Activated CD4-positive, alpha-beta T cell treated with anti-CD3 and anti-CD28 coated beads for 48 hours (primary cell): Measurements from ENCODE around the gene PPP2R1A.
"Not testable (repeated sequence)": the region's sequence is repeated elsewhere in the genome, so short reads cannot be mapped to it uniquely, and the experiment has no call there.

Experiments used
- DNase-seq: peaks from one replicate; pipeline ENCODE4 v3.0.0-alpha.2; 2020

Gene PPP2R1A

DNA sequence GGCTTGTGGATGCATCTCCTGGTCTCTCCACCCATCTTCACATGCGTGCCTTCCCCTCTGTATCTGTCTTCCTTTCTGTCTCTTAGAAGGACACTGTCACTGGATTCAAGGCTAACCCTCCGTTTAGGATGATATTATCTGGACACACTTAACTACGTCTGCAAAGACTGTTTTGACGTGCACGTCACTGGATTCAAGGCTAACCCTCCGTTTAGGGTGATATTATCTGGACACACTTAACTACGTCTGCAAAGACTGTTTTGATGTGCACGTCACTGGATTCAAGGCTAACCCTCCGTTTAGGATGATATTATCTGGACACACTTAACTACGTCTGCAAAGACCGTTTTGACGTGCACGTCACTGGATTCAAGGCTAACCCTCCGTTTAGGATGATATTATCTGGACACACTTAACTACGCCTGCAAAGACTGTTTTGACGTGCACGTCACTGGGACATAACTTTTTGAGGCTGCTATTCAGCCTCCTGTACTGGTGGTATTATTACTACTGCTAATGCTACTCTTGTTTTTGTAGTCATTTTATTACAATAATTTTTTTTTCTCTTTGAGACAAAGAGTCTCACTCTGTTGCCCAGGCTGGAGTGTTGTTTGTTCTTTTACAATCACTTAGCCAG, 11.0 kb downstream of the PPP2R1A start:
- not testable (repeated sequence) for DNase-seq

DNA sequence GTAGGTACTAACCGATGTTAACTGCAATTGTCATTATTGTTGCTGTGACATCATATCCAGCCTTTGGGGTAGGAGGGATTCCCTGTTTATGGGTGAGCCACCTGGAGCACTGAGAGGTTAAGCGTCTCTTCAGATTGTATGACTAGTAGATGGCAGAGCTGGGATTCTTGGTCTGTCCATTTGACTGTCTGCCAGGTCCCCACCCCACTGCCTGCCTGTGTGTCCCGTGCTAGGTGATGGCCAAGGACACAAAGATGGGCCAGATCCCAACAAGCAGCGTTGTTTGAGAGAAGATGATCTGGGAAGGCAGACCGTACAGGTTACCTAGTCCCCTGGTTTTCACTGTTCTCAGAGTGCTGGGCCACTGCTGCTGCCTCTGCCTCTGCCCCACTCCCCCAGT, 16.6 kb downstream of the PPP2R1A start:
- no peak for DNase-seq

DNA sequence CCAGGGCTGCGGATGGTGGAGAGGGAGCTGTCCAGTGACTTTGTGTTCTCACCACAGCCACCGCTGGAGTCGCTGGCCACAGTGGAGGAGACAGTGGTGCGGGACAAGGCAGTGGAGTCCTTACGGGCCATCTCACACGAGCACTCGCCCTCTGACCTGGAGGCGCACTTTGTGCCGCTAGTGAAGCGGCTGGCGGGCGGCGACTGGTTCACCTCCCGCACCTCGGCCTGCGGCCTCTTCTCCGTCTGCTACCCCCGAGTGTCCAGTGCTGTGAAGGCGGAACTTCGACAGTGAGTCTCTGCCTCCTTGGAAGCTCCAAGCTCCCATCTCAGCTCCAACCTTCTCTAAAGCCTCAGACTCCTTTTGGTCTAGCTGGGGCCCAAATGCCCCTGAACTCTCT, 21.4 kb downstream of the PPP2R1A start:
- DNase-seq = no peak

DNA sequence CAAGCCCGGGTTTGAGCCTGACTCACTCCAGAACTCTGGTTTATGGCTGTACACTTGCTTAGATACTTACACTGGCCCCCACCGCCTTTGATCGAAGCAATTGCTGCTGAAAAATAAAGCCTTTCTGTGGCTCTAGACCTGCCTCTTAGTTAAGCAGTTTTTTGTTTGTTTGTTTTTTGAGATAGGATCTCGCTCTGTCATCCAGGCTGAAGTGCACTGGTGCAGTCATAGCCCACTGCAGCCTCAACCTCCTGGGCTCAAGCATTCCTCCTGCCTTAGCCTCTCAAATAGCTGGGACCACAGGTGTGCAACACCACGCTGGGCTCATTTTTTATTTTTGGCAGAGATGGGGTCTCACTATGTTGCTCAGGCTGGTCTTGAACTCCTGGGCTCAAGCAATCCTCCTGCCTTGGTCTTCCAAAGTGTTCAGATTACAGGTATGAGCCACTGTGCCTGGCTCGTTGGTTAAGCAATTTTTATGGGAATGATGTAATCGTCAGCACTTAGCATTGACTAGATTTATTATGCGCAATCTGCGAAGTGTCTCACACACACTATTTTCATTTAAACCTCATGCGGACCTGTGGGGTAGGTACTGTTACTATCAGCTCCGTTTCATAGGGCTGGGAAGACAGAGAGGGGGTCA, 22.2 kb downstream of the PPP2R1A start:
- no peak for DNase-seq

DNA sequence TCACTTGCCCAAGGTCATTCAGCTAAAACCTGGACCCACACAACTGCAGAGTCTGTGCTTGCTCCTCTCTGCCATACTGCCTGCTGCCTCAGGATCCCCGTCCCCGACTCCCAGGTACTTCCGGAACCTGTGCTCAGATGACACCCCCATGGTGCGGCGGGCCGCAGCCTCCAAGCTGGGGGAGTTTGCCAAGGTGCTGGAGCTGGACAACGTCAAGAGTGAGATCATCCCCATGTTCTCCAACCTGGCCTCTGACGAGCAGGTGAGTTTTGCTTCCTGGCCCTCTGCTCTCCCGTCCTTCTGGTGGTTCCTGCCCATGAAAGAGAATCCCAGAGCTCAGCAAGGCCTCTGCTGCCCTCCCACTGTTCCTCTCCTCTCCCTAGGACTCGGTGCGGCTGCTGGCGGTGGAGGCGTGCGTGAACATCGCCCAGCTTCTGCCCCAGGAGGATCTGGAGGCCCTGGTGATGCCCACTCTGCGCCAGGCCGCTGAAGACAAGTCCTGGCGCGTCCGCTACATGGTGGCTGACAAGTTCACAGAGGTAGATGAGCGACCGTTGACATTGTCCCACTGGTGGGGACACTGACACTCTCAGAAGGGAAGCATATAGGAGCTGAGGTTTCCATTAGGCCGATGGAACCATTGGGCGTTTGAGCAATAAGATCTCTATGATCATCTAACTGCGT, 22.9 kb downstream of the PPP2R1A start:
- no peak for DNase-seq

DNA sequence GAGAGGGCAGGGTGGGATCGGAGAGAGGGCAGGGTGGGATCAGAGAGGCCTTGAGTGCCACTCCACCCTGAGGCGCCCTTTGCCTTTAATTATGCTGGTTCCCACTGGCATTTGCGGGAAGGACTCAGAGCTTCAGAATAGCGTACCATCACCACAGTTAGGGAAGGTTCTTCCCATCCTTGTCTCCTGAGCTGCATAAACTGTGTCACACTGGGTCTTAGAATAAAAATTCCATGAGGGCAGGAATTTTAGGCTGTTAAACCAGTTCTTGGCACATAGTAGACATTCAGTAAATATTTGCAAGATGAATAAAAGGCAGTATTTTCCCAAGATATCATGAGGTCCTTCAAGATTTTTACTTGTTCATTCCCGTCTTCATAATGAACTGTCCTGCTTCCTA, 24.4 kb downstream of the PPP2R1A start:
- DNase-seq = no peak

DNA sequence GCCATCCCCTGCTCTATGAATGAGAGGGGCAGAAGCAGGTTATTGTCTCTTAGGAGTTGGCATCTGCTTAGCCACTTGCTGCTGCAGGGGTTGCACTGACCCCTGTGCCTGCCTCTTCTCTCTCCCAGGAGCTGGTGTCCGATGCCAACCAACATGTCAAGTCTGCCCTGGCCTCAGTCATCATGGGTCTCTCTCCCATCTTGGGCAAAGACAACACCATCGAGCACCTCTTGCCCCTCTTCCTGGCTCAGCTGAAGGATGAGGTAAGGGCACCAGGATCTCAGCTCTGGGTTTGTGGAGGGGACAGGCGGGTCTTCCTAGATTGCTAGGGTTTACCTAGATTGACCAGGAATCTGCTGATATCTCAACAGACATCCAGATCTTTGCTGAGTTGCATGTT, 26.5 kb downstream of the PPP2R1A start:
- no peak for DNase-seq

DNA sequence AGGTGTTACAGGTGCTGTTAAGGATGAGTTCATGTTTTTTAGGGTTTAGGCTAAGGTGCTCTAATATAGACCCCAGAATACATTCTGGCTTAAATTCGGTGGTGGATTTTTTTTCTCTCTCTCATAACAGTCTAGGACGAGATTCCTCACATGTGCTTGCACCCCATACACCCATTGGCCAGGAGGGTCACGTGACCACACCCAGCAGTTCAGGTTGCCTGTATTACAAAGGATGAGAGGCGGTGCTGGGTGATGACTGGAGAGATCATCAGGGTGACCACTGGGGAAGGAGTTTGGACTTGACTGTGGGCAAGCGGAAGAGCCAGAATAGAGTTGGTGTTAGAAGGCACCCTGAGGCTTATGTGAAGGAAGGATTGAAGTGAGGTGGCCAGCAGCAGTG, 27.7 kb downstream of the PPP2R1A start:
- DNase-seq = no peak

DNA sequence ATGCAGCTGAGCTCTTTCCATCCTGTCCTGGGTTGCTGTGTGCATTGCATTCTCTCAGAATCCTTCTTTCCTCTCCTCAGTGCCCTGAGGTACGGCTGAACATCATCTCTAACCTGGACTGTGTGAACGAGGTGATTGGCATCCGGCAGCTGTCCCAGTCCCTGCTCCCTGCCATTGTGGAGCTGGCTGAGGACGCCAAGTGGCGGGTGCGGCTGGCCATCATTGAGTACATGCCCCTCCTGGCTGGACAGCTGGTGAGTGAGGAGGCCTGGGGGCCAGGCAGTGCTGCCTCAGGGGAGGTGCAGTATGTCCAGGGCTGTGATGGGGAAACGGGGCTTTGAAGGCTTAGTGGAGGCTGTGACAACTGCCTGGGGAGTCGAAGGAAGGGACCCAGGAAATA, 29.8 kb downstream of the PPP2R1A start:
- DNase-seq = no peak

DNA sequence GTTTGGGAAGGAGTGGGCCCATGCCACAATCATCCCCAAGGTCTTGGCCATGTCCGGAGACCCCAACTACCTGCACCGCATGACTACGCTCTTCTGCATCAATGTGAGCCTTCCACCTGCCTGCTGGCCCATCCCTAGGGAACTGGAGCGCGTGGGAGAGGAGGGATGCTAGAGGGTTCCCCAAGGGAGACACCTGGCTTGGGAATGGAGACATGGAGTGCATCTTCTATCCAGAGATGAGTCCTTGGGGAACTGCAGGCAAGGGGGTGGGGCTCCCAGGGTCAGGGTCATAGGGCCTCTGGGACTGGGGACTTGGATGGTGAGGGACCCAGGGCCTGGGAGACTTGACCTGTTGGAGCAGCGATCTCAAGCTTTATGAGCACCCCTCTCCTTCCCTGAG, 31.2 kb downstream of the PPP2R1A start:
- no peak for DNase-seq

DNA sequence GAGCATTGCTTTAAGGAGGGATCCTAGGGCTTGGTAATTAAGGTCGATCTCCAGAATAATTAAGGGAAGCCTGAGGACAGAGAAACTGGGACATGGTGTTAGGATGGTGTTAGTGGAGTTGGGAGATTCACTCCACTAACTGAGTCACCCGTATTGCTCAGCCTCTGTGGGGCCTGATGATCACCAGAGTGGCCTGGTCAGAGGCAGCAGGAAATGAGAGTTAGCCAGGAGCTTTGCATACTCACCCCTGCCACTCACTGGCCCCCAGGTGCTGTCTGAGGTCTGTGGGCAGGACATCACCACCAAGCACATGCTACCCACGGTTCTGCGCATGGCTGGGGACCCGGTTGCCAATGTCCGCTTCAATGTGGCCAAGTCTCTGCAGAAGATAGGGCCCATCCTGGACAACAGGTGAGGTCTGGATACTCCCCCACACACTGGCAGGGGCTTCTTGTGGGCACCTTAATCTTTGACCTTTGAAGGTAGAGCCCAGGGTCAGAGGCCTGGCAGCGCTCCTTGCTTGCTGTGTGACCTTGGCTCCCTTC, 32.1 kb downstream of the PPP2R1A start:
- DNase-seq = no peak

DNA sequence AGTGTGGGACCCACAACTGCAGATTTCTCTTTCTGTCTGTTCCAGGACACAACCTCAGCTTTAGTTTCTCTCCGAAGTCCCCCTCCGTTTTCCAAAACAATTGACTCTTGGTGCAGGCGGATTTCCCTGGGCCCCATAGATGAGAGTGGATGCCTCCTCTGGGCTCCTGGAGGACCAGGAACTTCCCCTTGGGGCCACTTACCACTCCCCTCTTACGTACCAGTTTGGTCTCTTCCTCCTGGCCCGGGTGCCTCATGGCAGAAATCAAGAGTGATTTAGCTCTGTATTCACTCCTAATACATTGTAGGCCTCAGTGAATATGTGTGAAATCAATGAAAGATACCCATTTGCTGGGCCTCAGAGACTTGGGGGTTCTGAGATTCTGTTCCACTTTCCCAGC, 34.4 kb downstream of the PPP2R1A start:
- no peak for DNase-seq

DNA sequence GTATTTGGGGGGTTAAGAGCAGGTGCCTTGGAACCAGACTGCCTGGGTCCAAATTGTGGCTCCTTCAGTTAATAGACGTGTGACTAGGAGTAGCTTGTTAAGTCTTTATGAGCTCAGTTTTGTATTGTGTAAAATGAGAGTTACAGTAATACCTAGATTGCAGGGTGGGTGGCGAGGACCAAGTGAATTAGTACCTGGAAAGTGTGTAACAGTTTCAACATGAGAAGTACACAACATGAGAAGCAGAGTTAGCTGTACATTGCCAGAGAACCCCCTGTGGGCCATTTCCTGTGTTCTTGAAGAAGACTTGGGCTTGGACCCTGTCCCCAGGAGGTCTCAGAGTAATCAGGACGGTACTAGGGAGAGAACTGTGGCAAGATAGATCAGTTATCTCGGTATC, 36.8 kb downstream of the PPP2R1A start:
- peak; percentile 51 for DNase-seq

DNA sequence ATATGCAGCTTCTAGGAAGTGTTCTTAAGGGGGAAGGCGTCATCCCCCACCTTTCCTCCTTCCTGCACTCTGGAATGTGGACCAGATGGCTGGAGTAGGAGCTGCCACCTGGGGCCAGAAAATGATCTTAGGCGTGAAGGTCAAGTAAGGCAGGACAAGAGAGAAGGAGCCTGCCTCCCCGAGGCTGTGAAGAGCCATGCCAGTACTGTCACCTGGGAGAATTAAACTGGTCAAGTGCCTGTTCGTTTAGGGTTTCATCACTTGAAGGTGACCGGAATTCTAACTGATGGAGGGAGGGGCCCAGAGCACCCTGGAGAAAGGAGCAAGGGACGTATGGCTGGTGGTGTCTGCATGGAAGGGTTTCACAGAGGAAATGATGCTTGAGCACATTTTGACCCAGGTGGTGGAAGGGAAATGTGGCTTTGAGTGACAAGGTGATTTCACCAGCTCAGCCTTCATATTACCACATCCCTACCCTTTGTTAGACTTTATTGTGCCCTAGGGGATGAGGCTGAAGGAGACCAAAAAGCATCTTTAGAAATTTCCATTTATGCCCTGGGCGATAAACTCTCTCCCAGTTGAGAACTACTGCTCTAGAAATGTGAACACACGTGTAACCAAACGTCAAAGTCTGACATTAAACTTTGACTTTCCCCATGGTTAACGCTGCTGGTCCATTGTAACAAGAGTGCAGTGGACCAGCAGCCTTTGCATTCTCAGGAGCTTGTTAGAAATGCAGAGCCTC, 37.5 kb downstream of the PPP2R1A start:
- DNase-seq = no peak

DNA sequence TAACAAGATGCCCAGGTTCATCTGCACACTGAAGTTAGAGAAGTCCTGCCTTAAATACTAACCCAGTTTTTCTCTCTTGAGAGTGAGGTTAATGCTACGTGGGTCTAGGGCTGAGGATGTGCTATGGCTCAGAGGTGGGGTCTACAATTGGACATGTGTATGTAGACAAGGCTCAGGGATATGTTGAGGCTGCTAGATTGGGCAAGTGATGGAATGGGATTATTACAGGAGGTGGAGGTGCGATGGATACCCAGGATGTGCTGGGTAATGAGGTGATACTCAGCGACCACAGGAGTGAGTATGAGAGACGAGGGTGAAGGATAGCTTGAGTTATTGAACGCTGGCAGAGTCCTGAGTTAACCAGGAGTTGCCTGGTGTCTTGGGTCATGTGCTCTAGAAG, 38.1 kb downstream of the PPP2R1A start:
- DNase-seq = no peak

DNA sequence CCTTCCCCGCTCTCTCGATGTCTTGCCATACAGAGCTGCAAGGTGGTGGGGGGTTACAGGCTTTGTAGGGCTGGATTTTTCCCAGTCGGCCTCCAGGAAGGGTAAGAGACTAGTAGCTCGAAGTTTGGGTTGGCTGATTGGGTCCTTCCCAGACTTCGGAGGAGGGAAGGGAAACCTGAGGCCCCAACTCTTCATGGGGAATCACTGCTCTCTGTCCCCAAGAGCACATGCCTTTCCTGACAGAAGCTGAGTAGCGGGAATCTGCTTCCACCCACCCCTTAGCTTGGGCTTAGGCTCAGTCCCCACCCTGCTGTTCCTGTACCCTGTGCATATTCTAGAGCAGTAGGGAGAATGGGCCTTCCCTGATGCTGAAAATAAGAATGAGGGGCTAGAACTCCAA, 39.7 kb downstream of the PPP2R1A start:
- DNase-seq = no peak

DNA sequence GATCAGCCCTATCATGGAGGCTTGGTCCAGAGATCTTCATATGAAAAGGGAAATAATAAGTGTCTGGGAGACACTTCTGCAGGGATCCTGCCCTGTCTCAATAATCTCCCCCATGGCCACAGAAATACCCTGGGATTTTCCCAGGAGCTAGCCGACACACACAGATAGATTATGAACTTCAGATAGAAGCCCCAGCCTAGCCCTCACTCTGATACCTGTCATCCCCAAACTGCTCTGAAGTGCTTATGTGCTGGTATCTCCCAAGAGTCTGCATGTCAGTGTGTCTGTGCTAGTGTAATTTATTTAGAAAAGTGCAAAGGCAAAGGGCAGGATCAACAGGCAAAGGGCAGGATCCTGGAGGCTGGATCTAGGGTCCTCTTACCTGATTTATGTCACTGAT, 40.8 kb downstream of the PPP2R1A start:
- DNase-seq = no peak

DNA sequence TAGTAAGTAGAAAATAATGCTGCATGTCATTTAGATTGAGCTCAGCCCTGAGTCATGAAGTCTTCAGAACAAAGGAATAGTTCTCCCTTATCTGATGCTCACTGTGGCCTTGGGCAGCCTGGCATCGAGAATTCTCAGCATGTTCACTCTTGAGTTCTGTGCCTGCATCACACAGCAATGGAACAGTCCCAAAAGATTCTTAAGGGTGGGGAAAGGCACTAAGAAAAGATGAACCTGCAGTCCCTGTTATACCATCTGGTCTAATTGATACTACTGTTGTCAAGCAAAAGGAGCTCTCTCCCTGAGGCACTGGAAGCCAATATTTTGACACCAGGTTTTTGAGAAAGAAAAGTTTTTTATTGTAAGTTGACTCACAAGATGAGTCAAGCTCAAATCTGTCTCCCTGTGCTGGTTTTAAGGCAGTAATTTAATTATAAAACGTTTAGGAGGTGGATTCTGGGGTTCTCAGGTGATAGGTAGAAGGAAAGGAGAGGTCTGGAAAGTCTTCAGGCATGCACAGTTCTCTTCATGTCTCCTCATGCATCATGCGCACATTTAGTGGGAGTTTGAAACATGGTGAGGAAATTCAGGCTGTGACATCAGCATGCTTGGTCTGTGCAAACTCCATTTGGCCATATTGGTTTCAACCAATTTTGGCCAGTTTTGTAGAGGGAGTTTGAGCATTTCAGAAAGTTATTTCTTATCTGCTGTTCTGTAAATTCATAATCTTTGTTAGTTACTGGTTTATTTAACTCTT, 41.5 kb downstream of the PPP2R1A start:
- no peak for DNase-seq

DNA sequence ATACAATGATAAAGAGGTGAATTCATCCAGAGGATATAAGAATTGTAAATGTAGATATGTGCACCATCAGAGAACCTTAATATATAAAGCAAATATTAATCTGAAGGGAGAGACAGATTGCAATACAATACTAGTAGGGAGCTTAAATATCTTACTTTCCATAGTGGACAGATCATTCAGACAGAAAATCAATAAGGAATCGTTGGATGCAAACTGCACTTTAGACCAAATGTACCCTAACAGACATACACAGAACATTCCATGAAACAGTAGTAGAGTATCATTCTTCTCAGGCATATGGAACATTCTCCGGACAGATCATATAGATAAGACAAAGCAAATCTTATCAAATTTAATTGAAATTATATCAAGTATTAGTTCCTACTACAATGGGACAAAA, 44.6 kb downstream of the PPP2R1A start:
- DNase-seq = no peak

DNA sequence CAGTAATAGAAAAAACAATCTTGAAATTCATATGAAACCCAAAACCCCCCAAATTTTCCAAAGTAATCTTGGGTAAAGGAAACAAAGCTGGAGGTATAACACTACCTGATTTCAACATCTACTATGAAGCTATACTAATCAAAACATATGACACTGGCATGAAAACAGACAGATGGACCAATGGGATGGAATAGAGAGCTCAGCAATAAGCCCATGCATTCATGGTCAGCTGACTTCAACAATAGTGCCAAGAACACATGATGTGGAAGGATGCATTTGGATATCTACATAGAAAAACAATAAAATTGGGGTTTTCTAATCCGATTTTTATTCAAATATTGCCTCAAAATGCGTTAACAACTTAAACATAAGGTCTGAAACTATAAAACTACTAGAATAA, 47.3 kb downstream of the PPP2R1A start:
- no peak for DNase-seq

DNA sequence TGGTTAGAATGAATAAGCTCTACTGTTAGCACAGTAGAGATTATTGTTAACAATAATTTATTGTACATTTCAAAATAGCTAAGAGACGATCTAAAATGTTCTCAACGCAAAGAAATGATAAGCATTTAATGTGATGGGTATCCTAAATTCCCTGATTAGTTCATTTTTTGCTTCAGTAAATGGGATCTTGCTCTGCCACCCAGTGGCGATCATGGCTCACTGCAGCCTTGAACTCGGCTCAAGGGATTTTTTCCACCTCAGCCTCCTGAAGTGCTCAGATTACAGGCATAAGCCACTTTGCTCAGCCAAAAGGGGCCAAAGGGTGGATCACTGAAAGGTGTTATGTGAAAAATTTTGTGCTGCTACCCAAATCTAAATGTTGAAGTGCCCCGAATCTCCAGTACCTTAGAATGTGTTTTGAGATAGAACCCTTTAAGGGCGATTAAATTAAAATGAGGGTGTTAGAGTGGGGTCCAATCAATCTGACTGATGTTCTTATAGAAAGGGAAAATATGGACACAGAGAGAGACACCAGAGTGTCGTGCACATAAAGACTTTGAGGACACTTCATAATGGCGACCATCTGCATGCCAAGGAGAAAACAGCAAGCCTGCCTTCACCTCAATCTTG, 48.0 kb downstream of the PPP2R1A start:
- peak; percentile 66 for DNase-seq

DNA sequence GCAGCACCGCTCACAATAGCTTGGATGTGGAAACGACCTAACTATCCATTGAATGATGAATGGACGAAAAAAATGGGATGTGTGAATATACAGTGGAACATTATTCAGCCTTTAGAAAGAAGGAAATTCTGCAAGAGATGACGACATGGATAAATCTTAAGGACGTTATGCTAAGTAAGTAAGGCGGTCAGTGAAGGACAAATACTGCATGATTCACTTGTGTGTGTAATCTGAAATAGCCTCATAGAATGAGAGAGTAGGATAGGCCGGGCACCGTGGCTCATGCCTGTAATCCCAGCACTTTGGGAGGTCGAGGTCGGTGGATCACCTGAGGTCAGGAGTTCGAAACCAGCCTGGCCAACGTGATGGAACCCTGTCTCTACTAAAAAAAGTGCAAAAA, 54.2 kb downstream of the PPP2R1A start:
- DNase-seq = no peak
